HG02852 (cell line): ENCODE measurements around the gene BTBD16.

Source experiments
- ATAC-seq: cut with Tn5 transposase; IDR thresholded peaks from one replicate; pipeline ENCODE4 v1.9.1; 2021; ENCODE audit warnings: mild to moderate bottlenecking, moderate library complexity; ENCODE audit not compliant: unreplicated experiment

The BTBD16 gene

GRCh38 chr10:122362621-122363020 lies 91.5 kb downstream of the BTBD16 start:
- no peak for ATAC-seq

- no peak for ATAC-seq
Measured at GRCh38 chr10:122363311-122363710, 92.2 kb downstream of the BTBD16 start.

- ATAC-seq = no peak
Measured at GRCh38 chr10:122363722-122364463, 92.8 kb downstream of the BTBD16 start.

- ATAC-seq = no peak
Measured at GRCh38 chr10:122368502-122369254, 97.6 kb downstream of the BTBD16 start.

GRCh38 chr10:122373108-122373507 lies 102.0 kb downstream of the BTBD16 start:
- no peak for ATAC-seq

GRCh38 chr10:122373721-122374120 lies 102.6 kb downstream of the BTBD16 start:
- no peak for ATAC-seq

GRCh38 chr10:122374237-122374858 lies 103.3 kb downstream of the BTBD16 start, which contains the start of gene PLEKHA1:
PLEKHA1 (plus strand) TSS chr10:122374708; CDS start chr10:122393201, 18,493 bp downstream.
- peak; percentile 90 for ATAC-seq

- peak; percentile 42 for ATAC-seq
Measured at GRCh38 chr10:122374859-122375678, 104.0 kb downstream of the BTBD16 start.

- ATAC-seq = no peak
Measured at GRCh38 chr10:122375679-122376160, 104.6 kb downstream of the BTBD16 start.

GRCh38 chr10:122376364-122376961 lies 105.4 kb downstream of the BTBD16 start:
- ATAC-seq = no peak

GRCh38 chr10:122379041-122379440 lies 107.9 kb downstream of the BTBD16 start:
- no peak for ATAC-seq

GRCh38 chr10:122379537-122379936 lies 108.4 kb downstream of the BTBD16 start:
- ATAC-seq = no peak

- ATAC-seq = no peak
Measured at GRCh38 chr10:122380703-122381102, 109.6 kb downstream of the BTBD16 start.

- no peak for ATAC-seq
Measured at GRCh38 chr10:122381680-122382079, 110.6 kb downstream of the BTBD16 start.

GRCh38 chr10:122386514-122386913 lies 115.4 kb downstream of the BTBD16 start:
- no peak for ATAC-seq

- ATAC-seq = no peak
Measured at GRCh38 chr10:122387572-122387971, 116.5 kb downstream of the BTBD16 start.
